DOHH2 (cell line): ENCODE results near the gene MAPK8IP1.

Experiments used
- H3F3A ChIP-seq: fragments of 200-600 bp; sonication (generic), shearing (Covaris generic); 2 replicates; pipeline ENCODE4 v1.6.0; 2016; ENCODE audit warnings: antibody characterized with exemption, mild to moderate bottlenecking; ENCODE audit not compliant: control insufficient read depth, insufficient read depth
- H3K27ac ChIP-seq: fragments of 200-600 bp; sonication (generic); 2 replicates; pipeline ENCODE4 v1.5.1; 2014; ENCODE audit warnings: low read depth, mild to moderate bottlenecking, low read length, moderate library complexity
- H3K27me3 ChIP-seq: fragments of 200-600 bp; sonication (generic); 2 replicates; pipeline ENCODE4 v1.6.1; 2014; ENCODE audit warnings: mild to moderate bottlenecking, low read length, mixed read lengths; ENCODE audit not compliant: control insufficient read depth
- H3K36me3 ChIP-seq: fragments of 200-600 bp; sonication (generic); 2 replicates; pipeline ENCODE4 v1.6.1; 2014; ENCODE audit warnings: mild to moderate bottlenecking, low read length, moderate library complexity, mixed read lengths; ENCODE audit not compliant: control insufficient read depth
- H3K4me1 ChIP-seq: fragments of 200-600 bp; sonication (generic); 2 replicates; pipeline ENCODE4 v1.6.1; 2014; ENCODE audit warnings: mild to moderate bottlenecking, low read length, mixed read lengths; ENCODE audit not compliant: control insufficient read depth
- H3K4me2 ChIP-seq: fragments of 200-600 bp; sonication (generic); 2 replicates; pipeline ENCODE4 v1.6.0; 2014; ENCODE audit warnings: mild to moderate bottlenecking, low read length, moderate library complexity
- H3K4me3 ChIP-seq: fragments of 200-600 bp; sonication (generic); 2 replicates; pipeline ENCODE4 v1.5.1; 2014; ENCODE audit warnings: mild to moderate bottlenecking, low read length, mixed read lengths
- H3K79me2 ChIP-seq: fragments of 200-600 bp; sonication (generic); 2 replicates; pipeline ENCODE4 v1.6.1; 2014; ENCODE audit warnings: mild to moderate bottlenecking, low read length, mixed read lengths; ENCODE audit not compliant: control insufficient read depth
- H3K9me2 ChIP-seq: fragments of 200-600 bp; sonication (generic); replicated peaks from 2 replicates; pipeline ENCODE4 v1.6.1; 2014; ENCODE audit warnings: mild to moderate bottlenecking, low read length, mixed read lengths; ENCODE audit not compliant: control insufficient read depth
- H3K9me3 ChIP-seq: fragments of 200-600 bp; sonication (generic); 2 replicates; pipeline ENCODE4 v1.6.1; 2014; ENCODE audit warnings: antibody characterized with exemption, low read length, mixed read lengths; ENCODE audit not compliant: control insufficient read depth, insufficient read depth
- H4K20me1 ChIP-seq: fragments of 200-600 bp; sonication (generic); 2 replicates; pipeline ENCODE4 v1.6.0; 2014; ENCODE audit warnings: low read depth, mild to moderate bottlenecking, antibody characterized with exemption, low read length, moderate library complexity; ENCODE audit not compliant: control insufficient read depth, insufficient read depth
- CTCF ChIP-seq: fragments of 200-600 bp; sonication (generic); IDR thresholded peaks from one replicate; pipeline ENCODE4 v1.5.1; 2014; ENCODE audit warnings: antibody characterized with exemption, mild to moderate bottlenecking, low read depth, low read length; ENCODE audit not compliant: poor library complexity, severe bottlenecking
- EZH2phosphoT487 ChIP-seq: fragments of 200-600 bp; sonication (generic); IDR thresholded peaks from 2 replicates; pipeline ENCODE4 v1.6.1; 2017; ENCODE audit warnings: borderline replicate concordance, mild to moderate bottlenecking, antibody characterized with exemption, low read length, moderate library complexity, mixed read lengths

Gene MAPK8IP1

GRCh38 chr11:45887587-45887986 is 2.1 kb downstream of the MAPK8IP1 start:
- TF ChIP-seq EZH2phosphoT487 (no peak), CTCF (no peak)
- no peaks in the 10 kb centered on the region for H3K9me3 ChIP-seq
- no peak overlapping the region for H3K27ac ChIP-seq
- H3K4me2 ChIP-seq: no peak overlapping the region
- H3K36me3 ChIP-seq: no peaks in the 10 kb centered on the region
- H3K9me2 ChIP-seq: no peaks in the 10 kb centered on the region
- H3K79me2 ChIP-seq: no peaks in the 10 kb centered on the region
- H3K27me3 ChIP-seq: 0 out of 2 replicates have a peak, but pooled peaks cover 7% of the 10 kb centered on the region
- no peaks in the 10 kb centered on the region for H3F3A ChIP-seq
- peaks cover 8% of the 10 kb centered on the region for H3K4me1 ChIP-seq
- H4K20me1 ChIP-seq: 0 out of 2 replicates have a peak, but pooled peaks cover 5% of the 10 kb centered on the region
- H3K4me3 ChIP-seq: no peak overlapping the region

DNA sequence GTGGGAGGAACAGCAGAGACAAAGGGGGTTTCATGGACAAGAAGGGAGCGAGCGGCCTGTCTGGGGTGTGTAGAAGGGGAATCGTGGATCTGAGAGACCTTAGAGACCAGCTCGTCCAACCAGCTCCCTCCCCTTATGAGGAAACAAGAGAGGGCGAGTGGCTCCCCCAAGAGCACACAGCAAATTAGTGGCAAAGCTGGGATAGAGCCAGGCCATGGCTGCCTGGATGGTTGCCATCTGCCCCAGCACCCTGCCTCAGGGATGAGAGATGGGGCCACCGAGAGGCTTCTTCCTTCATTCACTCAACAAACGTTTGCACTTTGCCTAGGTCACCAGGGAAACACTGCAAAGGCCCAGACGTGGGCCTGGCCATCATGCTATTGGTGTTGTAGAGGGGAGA is 4.1 kb downstream of the MAPK8IP1 start:
- Histone ChIP-seq H3K9me3 (no peaks in the 10 kb centered on the region), H3K4me2 (no peak overlapping the region), H3K79me2 (no peaks in the 10 kb centered on the region), H3K27me3 (0 out of 2 replicates have a peak, but pooled peaks cover 7% of the 10 kb centered on the region), H3K4me1 (peaks cover 8% of the 10 kb centered on the region), H3K9me2 (no peaks in the 10 kb centered on the region), H3F3A (no peaks in the 10 kb centered on the region), H4K20me1 (0 out of 2 replicates have a peak, but pooled peaks cover 5% of the 10 kb centered on the region), H3K27ac (no peak overlapping the region), H3K4me3 (no peak overlapping the region), H3K36me3 (no peaks in the 10 kb centered on the region)
- TF ChIP-seq EZH2phosphoT487 (no peak), CTCF (no peak)

GRCh38 chr11:45889966-45890365 is 4.5 kb downstream of the MAPK8IP1 start:
- H4K20me1 ChIP-seq: 0 out of 2 replicates have a peak, but pooled peaks cover 5% of the 10 kb centered on the region
- no peaks in the 10 kb centered on the region for H3F3A ChIP-seq
- H3K79me2 ChIP-seq: no peaks in the 10 kb centered on the region
- H3K4me1 ChIP-seq: peaks cover 7% of the 10 kb centered on the region
- no peaks in the 10 kb centered on the region for H3K9me3 ChIP-seq
- H3K4me3 ChIP-seq: no peak overlapping the region
- no peak for TF ChIP-seq CTCF
- TF ChIP-seq EZH2phosphoT487: no peak
- H3K36me3 ChIP-seq: no peaks in the 10 kb centered on the region
- no peak overlapping the region for H3K27ac ChIP-seq
- H3K4me2 ChIP-seq: no peak overlapping the region
- H3K9me2 ChIP-seq: no peaks in the 10 kb centered on the region
- H3K27me3 ChIP-seq: 0 out of 2 replicates have a peak, but pooled peaks cover 7% of the 10 kb centered on the region
